ENCODE data around the gene TLL1. TPM values are rescaled to one million over a fixed set of nuclear protein-coding genes. Genes with fewer than 3 reads are reported as not detected.

Gene TLL1
- total and polyA plus RNA-seq, 2 experiments from 2014 or later: 0.18 to 2.4 TPM

DNA sequence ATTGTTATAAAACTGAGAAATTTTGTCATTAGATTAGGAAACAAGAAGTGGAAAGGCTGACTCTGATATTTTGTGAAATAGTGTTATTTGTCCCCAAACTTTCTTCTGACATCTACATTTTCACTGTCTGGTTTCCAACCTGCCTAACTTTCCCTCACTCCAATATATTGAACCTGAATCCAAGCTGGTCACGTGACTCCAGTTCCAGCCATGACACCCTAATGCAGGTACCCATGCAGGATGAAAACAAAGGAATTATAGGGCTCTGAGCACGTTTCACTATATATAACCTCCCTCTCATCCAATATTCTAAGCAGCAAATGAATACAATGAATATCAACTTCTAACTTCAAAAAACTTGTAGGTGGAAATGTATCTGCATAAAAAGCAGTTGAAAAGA lies 231.6 kb downstream of the TLL1 start:
- Histone ChIP-seq H2AFZ (no peak overlapping the region), H3K79me2 (replicated peaks; ENCODE audit: insufficient read depth) (no peaks in the 10 kb centered on the region)
- no peaks in the 10 kb centered on the region for H3K27me3 Mint-ChIP-seq (ENCODE audit: insufficient read depth, low read depth, poor library complexity)

More for the DNA sequence above, 231.6 kb downstream of the TLL1 start:
- TF ChIP-seq CREB1 (CRISPR knock-in tag; IDR thresholded peaks at IDR 0.05; ENCODE audit: low read depth): no peak
- TF ChIP-seq ETS1 (IDR thresholded peaks at IDR 0.05): no peak
- no peak for TF ChIP-seq STAT1 (IDR thresholded peaks at IDR 0.05; ENCODE audit: unreplicated experiment)
- no peak for TF ChIP-seq EZH2 (IDR thresholded peaks at IDR 0.05; ENCODE audit: low read depth, unreplicated experiment)
- no peak for TF ChIP-seq ZNF331 (CRISPR knock-in tag; IDR thresholded peaks at IDR 0.05; ENCODE audit: low read depth)
- no peak for TF ChIP-seq EZH2phosphoT487 (IDR thresholded peaks at IDR 0.05; ENCODE audit: unreplicated experiment)
- TF ChIP-seq NANOG (IDR thresholded peaks at IDR 0.05; ENCODE audit: borderline replicate concordance): no peak
- TF ChIP-seq, protein P1, sequence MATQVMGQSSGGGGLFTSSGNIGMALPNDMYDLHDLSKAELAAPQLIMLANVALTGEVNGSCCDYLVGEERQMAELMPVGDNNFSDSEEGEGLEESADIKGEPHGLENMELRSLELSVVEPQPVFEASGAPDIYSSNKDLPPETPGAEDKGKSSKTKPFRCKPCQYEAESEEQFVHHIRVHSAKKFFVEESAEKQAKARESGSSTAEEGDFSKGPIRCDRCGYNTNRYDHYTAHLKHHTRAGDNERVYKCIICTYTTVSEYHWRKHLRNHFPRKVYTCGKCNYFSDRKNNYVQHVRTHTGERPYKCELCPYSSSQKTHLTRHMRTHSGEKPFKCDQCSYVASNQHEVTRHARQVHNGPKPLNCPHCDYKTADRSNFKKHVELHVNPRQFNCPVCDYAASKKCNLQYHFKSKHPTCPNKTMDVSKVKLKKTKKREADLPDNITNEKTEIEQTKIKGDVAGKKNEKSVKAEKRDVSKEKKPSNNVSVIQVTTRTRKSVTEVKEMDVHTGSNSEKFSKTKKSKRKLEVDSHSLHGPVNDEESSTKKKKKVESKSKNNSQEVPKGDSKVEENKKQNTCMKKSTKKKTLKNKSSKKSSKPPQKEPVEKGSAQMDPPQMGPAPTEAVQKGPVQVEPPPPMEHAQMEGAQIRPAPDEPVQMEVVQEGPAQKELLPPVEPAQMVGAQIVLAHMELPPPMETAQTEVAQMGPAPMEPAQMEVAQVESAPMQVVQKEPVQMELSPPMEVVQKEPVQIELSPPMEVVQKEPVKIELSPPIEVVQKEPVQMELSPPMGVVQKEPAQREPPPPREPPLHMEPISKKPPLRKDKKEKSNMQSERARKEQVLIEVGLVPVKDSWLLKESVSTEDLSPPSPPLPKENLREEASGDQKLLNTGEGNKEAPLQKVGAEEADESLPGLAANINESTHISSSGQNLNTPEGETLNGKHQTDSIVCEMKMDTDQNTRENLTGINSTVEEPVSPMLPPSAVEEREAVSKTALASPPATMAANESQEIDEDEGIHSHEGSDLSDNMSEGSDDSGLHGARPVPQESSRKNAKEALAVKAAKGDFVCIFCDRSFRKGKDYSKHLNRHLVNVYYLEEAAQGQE (IDR thresholded peaks at IDR 0.05; ENCODE audit: unreplicated experiment): no peak
- TF ChIP-seq, protein P2, sequence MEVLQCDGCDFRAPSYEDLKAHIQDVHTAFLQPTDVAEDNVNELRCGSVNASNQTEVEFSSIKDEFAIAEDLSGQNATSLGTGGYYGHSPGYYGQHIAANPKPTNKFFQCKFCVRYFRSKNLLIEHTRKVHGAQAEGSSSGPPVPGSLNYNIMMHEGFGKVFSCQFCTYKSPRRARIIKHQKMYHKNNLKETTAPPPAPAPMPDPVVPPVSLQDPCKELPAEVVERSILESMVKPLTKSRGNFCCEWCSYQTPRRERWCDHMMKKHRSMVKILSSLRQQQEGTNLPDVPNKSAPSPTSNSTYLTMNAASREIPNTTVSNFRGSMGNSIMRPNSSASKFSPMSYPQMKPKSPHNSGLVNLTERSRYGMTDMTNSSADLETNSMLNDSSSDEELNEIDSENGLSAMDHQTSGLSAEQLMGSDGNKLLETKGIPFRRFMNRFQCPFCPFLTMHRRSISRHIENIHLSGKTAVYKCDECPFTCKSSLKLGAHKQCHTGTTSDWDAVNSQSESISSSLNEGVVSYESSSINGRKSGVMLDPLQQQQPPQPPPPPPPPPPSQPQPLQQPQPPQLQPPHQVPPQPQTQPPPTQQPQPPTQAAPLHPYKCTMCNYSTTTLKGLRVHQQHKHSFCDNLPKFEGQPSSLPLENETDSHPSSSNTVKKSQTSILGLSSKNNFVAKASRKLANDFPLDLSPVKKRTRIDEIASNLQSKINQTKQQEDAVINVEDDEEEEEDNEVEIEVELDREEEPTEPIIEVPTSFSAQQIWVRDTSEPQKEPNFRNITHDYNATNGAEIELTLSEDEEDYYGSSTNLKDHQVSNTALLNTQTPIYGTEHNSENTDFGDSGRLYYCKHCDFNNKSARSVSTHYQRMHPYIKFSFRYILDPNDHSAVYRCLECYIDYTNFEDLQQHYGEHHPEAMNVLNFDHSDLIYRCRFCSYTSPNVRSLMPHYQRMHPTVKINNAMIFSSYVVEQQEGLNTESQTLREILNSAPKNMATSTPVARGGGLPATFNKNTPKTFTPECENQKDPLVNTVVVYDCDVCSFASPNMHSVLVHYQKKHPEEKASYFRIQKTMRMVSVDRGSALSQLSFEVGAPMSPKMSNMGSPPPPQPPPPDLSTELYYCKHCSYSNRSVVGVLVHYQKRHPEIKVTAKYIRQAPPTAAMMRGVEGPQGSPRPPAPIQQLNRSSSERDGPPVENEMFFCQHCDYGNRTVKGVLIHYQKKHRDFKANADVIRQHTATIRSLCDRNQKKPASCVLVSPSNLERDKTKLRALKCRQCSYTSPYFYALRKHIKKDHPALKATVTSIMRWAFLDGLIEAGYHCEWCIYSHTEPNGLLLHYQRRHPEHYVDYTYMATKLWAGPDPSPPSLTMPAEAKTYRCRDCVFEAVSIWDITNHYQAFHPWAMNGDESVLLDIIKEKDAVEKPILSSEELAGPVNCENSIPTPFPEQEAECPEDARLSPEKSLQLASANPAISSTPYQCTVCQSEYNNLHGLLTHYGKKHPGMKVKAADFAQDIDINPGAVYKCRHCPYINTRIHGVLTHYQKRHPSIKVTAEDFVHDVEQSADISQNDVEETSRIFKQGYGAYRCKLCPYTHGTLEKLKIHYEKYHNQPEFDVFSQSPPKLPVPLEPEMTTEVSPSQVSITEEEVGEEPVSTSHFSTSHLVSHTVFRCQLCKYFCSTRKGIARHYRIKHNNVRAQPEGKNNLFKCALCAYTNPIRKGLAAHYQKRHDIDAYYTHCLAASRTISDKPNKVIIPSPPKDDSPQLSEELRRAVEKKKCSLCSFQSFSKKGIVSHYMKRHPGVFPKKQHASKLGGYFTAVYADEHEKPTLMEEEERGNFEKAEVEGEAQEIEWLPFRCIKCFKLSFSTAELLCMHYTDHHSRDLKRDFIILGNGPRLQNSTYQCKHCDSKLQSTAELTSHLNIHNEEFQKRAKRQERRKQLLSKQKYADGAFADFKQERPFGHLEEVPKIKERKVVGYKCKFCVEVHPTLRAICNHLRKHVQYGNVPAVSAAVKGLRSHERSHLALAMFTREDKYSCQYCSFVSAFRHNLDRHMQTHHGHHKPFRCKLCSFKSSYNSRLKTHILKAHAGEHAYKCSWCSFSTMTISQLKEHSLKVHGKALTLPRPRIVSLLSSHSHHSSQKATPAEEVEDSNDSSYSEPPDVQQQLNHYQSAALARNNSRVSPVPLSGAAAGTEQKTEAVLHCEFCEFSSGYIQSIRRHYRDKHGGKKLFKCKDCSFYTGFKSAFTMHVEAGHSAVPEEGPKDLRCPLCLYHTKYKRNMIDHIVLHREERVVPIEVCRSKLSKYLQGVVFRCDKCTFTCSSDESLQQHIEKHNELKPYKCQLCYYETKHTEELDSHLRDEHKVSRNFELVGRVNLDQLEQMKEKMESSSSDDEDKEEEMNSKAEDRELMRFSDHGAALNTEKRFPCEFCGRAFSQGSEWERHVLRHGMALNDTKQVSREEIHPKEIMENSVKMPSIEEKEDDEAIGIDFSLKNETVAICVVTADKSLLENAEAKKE (CRISPR knock-in tag; IDR thresholded peaks at IDR 0.05): no peak
- no peak for TF ChIP-seq JUNB (IDR thresholded peaks at IDR 0.05; ENCODE audit: unreplicated experiment)
- TF ChIP-seq ZNF114 (CRISPR knock-in tag; IDR thresholded peaks at IDR 0.05): no peak
- TF ChIP-seq POLR2AphosphoS5 (IDR thresholded peaks at IDR 0.05; ENCODE audit: low read depth): no peak
- TF ChIP-seq CTCF (conservative IDR thresholded peaks at IDR 0.05; ENCODE audit: low read depth in 2 of 2): no peak
- ATAC-seq (no peak), DNase-seq (ENCODE audit: low spot score) (no peak)
- no peaks in the 10 kb centered on the region for H3K27me3 ChIP-seq (ENCODE audit: insufficient read depth)
- Mint-ChIP-seq H3K4me1 (no peaks in the 10 kb centered on the region), H3K27ac (no peak overlapping the region), H3K36me3 (ENCODE audit: low read depth) (no peaks in the 10 kb centered on the region), H3K4me3 (no peak overlapping the region), H3K9me3 (no peaks in the 10 kb centered on the region)
- H3K36me3 ChIP-seq (ENCODE audit: insufficient read depth): no peaks in the 10 kb centered on the region
- H4K20me1 ChIP-seq (replicated peaks; ENCODE audit: insufficient read depth): no peaks in the 10 kb centered on the region
- H3K27ac ChIP-seq (ENCODE audit: low read depth): no peak overlapping the region
- no peaks in the 10 kb centered on the region for H3F3A ChIP-seq (replicated peaks; ENCODE audit: low read depth)
- H3K4me3 ChIP-seq: no peak overlapping the region
- H3K4me2 ChIP-seq: no peak overlapping the region
- H3K4me1 ChIP-seq (ENCODE audit: insufficient read depth): no peaks in the 10 kb centered on the region
- no peaks in the 10 kb centered on the region for H3K9me2 ChIP-seq (ENCODE audit: insufficient read depth)

Data from GM23338 (cell line).